GM12892 (cell line): ENCODE data around the gene CRYBA2.

Source experiments
- POLR2A ChIP-seq: IDR thresholded peaks from 2 replicates; pipeline ENCODE4 v1.6.1; 2011; ENCODE audit warnings: low read depth, low read length, control low read depth
- POLR2AphosphoS5 ChIP-seq: IDR thresholded peaks from 2 replicates; pipeline ENCODE4 v1.6.1; 2011; ENCODE audit warnings: low read depth, low read length, control low read depth
- TAF1 ChIP-seq: IDR thresholded peaks from 2 replicates; pipeline ENCODE4 v1.6.1; 2011; ENCODE audit warnings: low read depth, mild to moderate bottlenecking, control low read depth, low read length, borderline replicate concordance

DNA sequence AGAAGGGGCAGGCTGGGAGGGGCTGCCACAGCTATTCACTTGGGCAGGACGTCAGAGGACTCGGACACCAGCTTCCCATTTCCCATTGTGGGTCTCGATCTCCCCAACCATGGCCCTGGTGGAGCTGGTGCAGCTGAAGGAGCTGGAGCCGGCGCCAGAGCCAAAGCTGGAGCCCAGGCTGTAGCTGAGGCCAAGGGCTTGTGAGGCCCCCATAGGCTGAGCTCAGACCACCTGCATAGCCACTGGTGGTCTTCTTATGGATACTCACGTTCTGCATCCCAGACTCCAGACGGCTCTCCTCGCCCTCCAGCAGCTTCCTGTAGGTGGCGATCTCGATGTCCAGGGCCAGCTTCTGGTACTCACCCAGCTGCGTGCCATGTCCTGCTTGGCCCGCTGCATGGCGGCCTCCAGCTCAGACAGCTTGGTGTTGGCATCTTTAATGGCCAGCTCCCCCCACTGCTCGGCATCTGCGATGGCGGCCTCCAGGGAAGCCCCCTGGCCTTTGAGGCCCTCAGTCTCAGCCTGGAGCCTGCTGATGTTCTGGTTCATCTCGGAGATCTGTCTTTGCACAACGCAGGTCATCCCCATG, 39.8 kb downstream of the CRYBA2 start:
- TF ChIP-seq POLR2A, result no peak
- TF ChIP-seq POLR2AphosphoS5, result no peak
- no peak for TF ChIP-seq TAF1
